GM12878 (cell line): ENCODE results near the gene ANKRD24. TPM values are rescaled to one million over a fixed set of nuclear protein-coding genes. Genes with fewer than 3 reads are reported as not detected.
A peak's percentile ranks its signal among the peaks of the same experiment; 100 is the strongest.
"Not testable (repeated sequence)": the region's sequence is repeated elsewhere in the genome, so short reads cannot be mapped to it uniquely, and the experiment has no call there.

ENCODE experiments used
- ATAC-seq: fragments of 200-7000 bp; cut with Tn5 transposase; 3 replicates; pipeline ENCODE4 v1.9.1; 2020; ENCODE audit warnings: mild to moderate bottlenecking, moderate library complexity
- BruUV-seq: library from RNA; stranded (reverse); fragments of 400-500 nt; replicated peaks from 2 replicates; lab custom pipeline; 2021; lab: Mats Ljungman, UMichigan
- CTCF ChIA-PET: fragments of 300-600 bp; sonication (Branson Sonifier 250); formaldehyde crosslinking; extraction: SDS; loops from one replicate; lab custom pipeline; 2021; ENCODE audit warnings: inconsistent platforms; lab: Yijun Ruan, JAX
- POLR2A ChIA-PET: fragments of 350-600 bp; formaldehyde crosslinking; extraction: SDS; loops from one replicate; lab custom pipeline; 2021; ENCODE audit warnings: inconsistent platforms; lab: Charles Lee
- RAD21 ChIA-PET: fragments of 300-600 bp; sonication (Branson Sonifier 250); formaldehyde crosslinking; loops from one replicate; lab custom pipeline; 2023; ENCODE audit warnings: antibody characterized with exemption; ENCODE audit not compliant: unreplicated experiment; lab: Charles Lee
- SMC1A ChIA-PET: fragments of 300-600 bp; sonication (Branson Sonifier 250); formaldehyde crosslinking; loops from one replicate; lab custom pipeline; 2023; ENCODE audit not compliant: unreplicated experiment, uncharacterized antibody; lab: Charles Lee
- DNase-seq: peaks from one replicate; pipeline ENCODE4 v3.0.0-alpha.2; 2011; ENCODE audit warnings: low read depth, low spot score
- FAIRE-seq: peaks from 3 replicates; lab custom pipeline; 2011; peaks lifted over from hg19 to GRCh38; lab: Jason Lieb, UNC
- H2AFZ ChIP-seq: 2 replicates; pipeline ENCODE4 v1.6.0; 2011; ENCODE audit warnings: low read depth, low read length, control low read depth; ENCODE audit not compliant: control insufficient read depth
- H3K27ac ChIP-seq: 2 replicates; pipeline ENCODE4 v1.5.1; 2011; ENCODE audit warnings: control low read depth; ENCODE audit not compliant: control insufficient read depth, insufficient read depth
- H3K27me3 ChIP-seq, 2 experiments: replicated peaks in 1 of 2; 2 replicates each; pipeline versions ENCODE4 v1.6.0 to v1.6.1; 2011; ENCODE audit warnings: low read length in 1 of 2; ENCODE audit not compliant: control insufficient read depth in 2 of 2, insufficient read depth in 2 of 2
- H3K36me3 ChIP-seq, 2 experiments: 2 replicates each; pipeline ENCODE4 v1.5.1; 2011; ENCODE audit warnings: low read length in 1 of 2; ENCODE audit not compliant: control insufficient read depth in 2 of 2, insufficient read depth in 2 of 2
- H3K4me1 ChIP-seq: 2 replicates; pipeline ENCODE4 v1.6.1; 2011; ENCODE audit warnings: mild to moderate bottlenecking, low read length, moderate library complexity, mixed read lengths; ENCODE audit not compliant: control insufficient read depth, insufficient read depth
- H3K4me2 ChIP-seq: 2 replicates; pipeline ENCODE4 v1.6.0; 2011; ENCODE audit warnings: control low read depth; ENCODE audit not compliant: control insufficient read depth, insufficient read depth
- H3K4me3 ChIP-seq: fragments of 200-600 bp; sonication (generic); 2 replicates; pipeline ENCODE4 v1.5.1; 2016
- H3K79me2 ChIP-seq: 2 replicates; pipeline ENCODE4 v1.6.0; 2011; ENCODE audit warnings: low read length; ENCODE audit not compliant: control insufficient read depth, insufficient read depth
- H3K9ac ChIP-seq: 2 replicates; pipeline ENCODE4 v1.8.0; 2011; ENCODE audit warnings: low read length, control low read depth, mixed read lengths; ENCODE audit not compliant: control insufficient read depth, insufficient read depth
- H3K9me3 ChIP-seq: replicated peaks from 3 replicates; pipeline ENCODE4 v1.5.1; 2011; ENCODE audit warnings: mild to moderate bottlenecking, low read length; ENCODE audit not compliant: control insufficient read depth, insufficient read depth
- H4K20me1 ChIP-seq: 2 replicates; pipeline ENCODE4 v1.6.0; 2011; ENCODE audit not compliant: control insufficient read depth, insufficient read depth
- BHLHE40 ChIP-seq, 2 experiments: fragments of 450-650 bp in 1 of 2; IDR thresholded peaks; 2 replicates each; pipeline ENCODE4 v1.6.1; 2011 to 2017; ENCODE audit warnings: low read depth in 2 of 2, borderline replicate concordance in 1 of 2, improper control_type of control experiment in 1 of 2, low read length in 1 of 2, mild to moderate bottlenecking in 1 of 2
- CHD4 ChIP-seq: fragments of 200-600 bp; sonication (generic); IDR thresholded peaks from 2 replicates; pipeline ENCODE4 v1.6.1; 2016; ENCODE audit warnings: mild to moderate bottlenecking
- FOS ChIP-seq: IDR thresholded peaks from 3 replicates; pipeline ENCODE4 v1.6.1; 2011; ENCODE audit warnings: borderline replicate concordance; ENCODE audit not compliant: insufficient read length; ENCODE audit errors: extremely low read depth
- NBN ChIP-seq: fragments of 450-650 bp; IDR thresholded peaks from 2 replicates; pipeline ENCODE4 v1.6.1; 2016
- SMARCA5 ChIP-seq: fragments of 450-650 bp; IDR thresholded peaks from 2 replicates; pipeline ENCODE4 v1.6.1; 2017; ENCODE audit warnings: mild to moderate bottlenecking
- YY1 ChIP-seq: IDR thresholded peaks from 2 replicates; pipeline ENCODE4 v1.6.1; 2011; ENCODE audit warnings: low read depth, mild to moderate bottlenecking, low read length
- ZBED1 ChIP-seq: IDR thresholded peaks from 2 replicates; pipeline ENCODE4 v1.6.1; 2016; ENCODE audit warnings: borderline replicate concordance
- WGBS: methylation state at CpG from one replicate; pipeline ENCODE4 v1.1.6; 2016; ENCODE audit warnings: low lambda C conversion rate; ENCODE audit not compliant: insufficient replicate concordance, insufficient coverage; ENCODE audit errors: missing lambda C conversion rate; 5-methylcytosine and 5-hydroxymethylcytosine counted together
- in situ Hi-C: fragments of 300-500 bp; cut with MboI; formaldehyde crosslinking; loops from 9 replicates; pipeline ENCODE4 v1.14.3; 2018; ENCODE audit warnings: mixed read lengths
- intact Hi-C: fragments of 100-400 bp; cut with micrococcal nuclease; formaldehyde crosslinking; loops from one replicate; pipeline ENCODE4 v1.14.2; 2022; ENCODE audit not compliant: unreplicated experiment
- polyA plus RNA-seq, 11 experiments: library from polyadenylated mRNA; depleted of rRNA in 4 of 11; unstranded in 6 of 11; stranded (reverse) in 5 of 11; fragments of >200 nt; fragmentation: Nextera tagmentation in 4 of 11; fragmentation: Illumina TruSeq in 1 of 11; extraction: Ambion mirVana in 4 of 11; extraction: Trizol in 1 of 11; gene quantifications; 1 replicate in 1 of 11; 2 replicates in 10 of 11; pipeline versions ENCODE4 v1.2.1 to v1.2.3, GENCODE V29; 2011 to 2016; ENCODE audit warnings: inconsistent platforms in 2 of 11, missing spikeins in 2 of 11, low read depth in 1 of 11
- total RNA-seq, 4 experiments: library from RNA; depleted of rRNA in 3 of 4; stranded (reverse); fragments of >200 nt in 3 of 4; fragmentation: Illumina TruSeq in 1 of 4; extraction: Trizol in 1 of 4; gene quantifications; 2 replicates each; pipeline versions ENCODE4 v1.2.1 to v1.2.3, GENCODE V29; 2013 to 2021
- TF ChIP-seq, protein P1 (sequence below): fragments of 450-650 bp; formaldehyde crosslinking; IDR thresholded peaks from 2 replicates; pipeline ENCODE4 v1.5.0; 2022; ENCODE audit warnings: mild to moderate bottlenecking, missing genetic modification characterization

Gene ANKRD24
- total and polyA plus RNA-seq, 10 of the 15 experiments (the other 5 are each of a cell fraction or from before 2014, with no cell fraction given), result 0.02 to 0.59 (median 0.35) TPM; not detected in 1

DNA sequence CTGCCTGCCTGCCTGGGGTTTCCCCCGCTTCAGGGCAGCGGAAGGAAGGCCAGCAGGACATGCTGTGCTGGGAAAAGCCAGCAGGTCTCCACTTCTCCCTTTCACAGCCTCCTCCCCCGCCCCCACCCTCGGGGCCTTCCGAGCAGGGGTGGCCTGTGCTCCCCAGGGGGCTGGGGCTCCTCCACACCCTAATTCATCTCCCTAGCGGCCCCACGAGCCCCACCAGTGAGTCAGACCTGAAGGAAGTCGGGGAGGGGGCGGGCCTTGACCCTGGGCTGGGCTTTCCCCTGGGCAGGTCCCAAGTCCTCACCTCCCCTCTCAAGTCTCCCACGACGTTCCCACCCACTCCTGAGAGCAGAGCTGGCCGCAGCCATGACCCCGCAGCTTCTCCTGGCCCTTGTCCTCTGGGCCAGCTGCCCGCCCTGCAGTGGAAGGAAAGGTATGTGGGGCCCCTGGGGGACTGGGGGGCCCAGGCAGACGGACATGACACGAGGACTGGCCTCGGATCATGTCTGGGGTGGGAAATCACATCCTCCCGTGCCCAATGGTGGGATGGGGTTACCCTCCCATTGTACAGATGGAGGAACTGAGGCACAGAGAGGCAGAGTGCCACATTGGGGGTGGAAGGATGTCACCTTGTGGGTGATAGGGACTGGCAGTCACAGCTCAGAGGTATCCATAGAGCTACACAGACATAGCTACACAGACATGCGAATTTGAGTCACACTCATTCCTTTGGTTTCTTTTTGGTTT lies 46.9 kb downstream of the ANKRD24 start, which contains the start of gene EBI3 (continued):
- TF ChIP-seq, protein P1, sequence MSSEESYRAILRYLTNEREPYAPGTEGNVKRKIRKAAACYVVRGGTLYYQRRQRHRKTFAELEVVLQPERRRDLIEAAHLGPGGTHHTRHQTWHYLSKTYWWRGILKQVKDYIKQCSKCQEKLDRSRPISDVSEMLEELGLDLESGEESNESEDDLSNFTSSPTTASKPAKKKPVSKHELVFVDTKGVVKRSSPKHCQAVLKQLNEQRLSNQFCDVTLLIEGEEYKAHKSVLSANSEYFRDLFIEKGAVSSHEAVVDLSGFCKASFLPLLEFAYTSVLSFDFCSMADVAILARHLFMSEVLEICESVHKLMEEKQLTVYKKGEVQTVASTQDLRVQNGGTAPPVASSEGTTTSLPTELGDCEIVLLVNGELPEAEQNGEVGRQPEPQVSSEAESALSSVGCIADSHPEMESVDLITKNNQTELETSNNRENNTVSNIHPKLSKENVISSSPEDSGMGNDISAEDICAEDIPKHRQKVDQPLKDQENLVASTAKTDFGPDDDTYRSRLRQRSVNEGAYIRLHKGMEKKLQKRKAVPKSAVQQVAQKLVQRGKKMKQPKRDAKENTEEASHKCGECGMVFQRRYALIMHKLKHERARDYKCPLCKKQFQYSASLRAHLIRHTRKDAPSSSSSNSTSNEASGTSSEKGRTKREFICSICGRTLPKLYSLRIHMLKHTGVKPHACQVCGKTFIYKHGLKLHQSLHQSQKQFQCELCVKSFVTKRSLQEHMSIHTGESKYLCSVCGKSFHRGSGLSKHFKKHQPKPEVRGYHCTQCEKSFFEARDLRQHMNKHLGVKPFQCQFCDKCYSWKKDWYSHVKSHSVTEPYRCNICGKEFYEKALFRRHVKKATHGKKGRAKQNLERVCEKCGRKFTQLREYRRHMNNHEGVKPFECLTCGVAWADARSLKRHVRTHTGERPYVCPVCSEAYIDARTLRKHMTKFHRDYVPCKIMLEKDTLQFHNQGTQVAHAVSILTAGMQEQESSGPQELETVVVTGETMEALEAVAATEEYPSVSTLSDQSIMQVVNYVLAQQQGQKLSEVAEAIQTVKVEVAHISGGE (CRISPR knock-in tag), result no peak
- TF ChIP-seq CHD4, result no peak
- peak; percentile 95 for TF ChIP-seq NBN
- TF ChIP-seq FOS, result no peak

DNA sequence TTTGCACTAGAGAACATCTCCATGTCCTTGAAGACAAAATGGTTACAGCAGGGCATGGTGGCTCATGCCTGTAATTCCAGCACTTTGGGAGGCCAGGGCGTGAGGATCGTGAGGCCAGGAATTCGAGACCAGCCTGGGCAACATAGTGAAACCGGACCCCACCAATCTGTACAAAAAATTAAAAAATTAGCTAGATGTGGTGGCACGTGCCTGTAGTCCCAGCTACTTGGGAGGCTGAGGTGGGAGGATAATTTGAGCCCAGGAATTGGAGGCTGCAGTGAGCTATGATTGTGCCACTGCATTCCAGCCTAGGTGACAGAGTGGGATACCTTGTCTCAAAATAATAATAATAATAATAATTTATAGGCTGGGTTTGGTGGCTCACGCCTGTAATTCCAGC lies 47.7 kb downstream of the ANKRD24 start:
- peak overlapping the region; percentile 93 for H3K4me3 ChIP-seq
- BruUV-seq, H3K36me3 ChIP-seq, H3K27me3 ChIP-seq, H4K20me1 ChIP-seq, ATAC-seq, FAIRE-seq, H2AFZ ChIP-seq, H3K9me3 ChIP-seq, in situ Hi-C loops, DNase-seq, intact Hi-C loops: not testable (repeated sequence)
- ChIA-PET RAD21 (interaction anchor here (0.7 to 2.3 kb wide), 10 partner anchors 11 to 467 kb away, joined by 3 to 10 read pairs (median 4); partner anchors contain the start of genes MPND and MRPL54), POLR2A (interaction anchor here (0.5 to 6.0 kb wide), 11 partner anchors 12 to 776 kb away, joined by 3 to 45 read pairs (median 6); partner anchors contain the start of gene CHAF1A), SMC1A (interaction anchor here (1.4 to 2.3 kb wide), 5 partner anchors 11 to 243 kb away, joined by 4 to 10 read pairs (median 5); partner anchors contain the start of gene YJU2), CTCF (interaction anchor here (0.6 to 2.6 kb wide), 7 partner anchors 12 to 145 kb away, joined by 3 to 19 read pairs (median 3); no protein-coding TSS in a partner anchor)
- peak overlapping the region; percentile 75 for H3K4me2 ChIP-seq
- peaks cover 24% of the 10 kb centered on the region for H3K4me1 ChIP-seq
- H3K27ac ChIP-seq, result peak overlapping the region; percentile 99
- peaks cover 56% of the 10 kb centered on the region for H3K79me2 ChIP-seq
- TF ChIP-seq SMARCA5 (peak; percentile 10; the same call in 1 of the 2 replicates), BHLHE40 (IDR thresholded peaks at IDR 0.05; ENCODE audit: borderline replicate concordance in 1 of 2, low read depth in 2 of 2, low read length in 1 of 2) (peak; percentile 16 to 82; a peak in 2 of 4 replicates), ZBED1 (0 out of 2 replicates have a peak, but pooled peaks have one; percentile 39), YY1 (0 out of 2 replicates have a peak, but pooled peaks have one; percentile 13)
- 7% methylated on average over 6 of the region's 6 CpGs for WGBS
- peak overlapping the region; percentile 95 for H3K9ac ChIP-seq

DNA sequence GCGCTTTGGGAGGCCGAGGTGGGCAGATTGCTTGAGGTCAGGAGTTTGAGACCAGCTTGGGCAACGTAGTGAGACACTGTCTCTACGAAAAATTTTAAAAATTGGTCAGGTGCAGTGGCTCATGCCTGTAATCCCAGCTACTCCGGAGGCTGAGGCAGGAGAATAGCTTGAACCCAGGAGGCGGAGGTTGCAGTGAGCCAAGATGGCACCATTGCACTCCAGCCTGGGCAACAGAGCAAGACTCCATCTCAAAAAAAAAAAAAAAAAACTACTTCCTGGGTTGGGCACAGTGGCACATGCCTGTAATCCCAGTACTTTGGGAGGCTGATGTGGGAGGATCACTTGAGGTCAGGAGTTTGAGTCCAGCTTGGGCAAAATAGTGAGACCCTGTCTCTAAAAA lies 49.0 kb downstream of the ANKRD24 start:
- WGBS, result 100% methylated on average over 6 of the region's 6 CpGs
- peak overlapping the region; percentile 75 for H3K4me2 ChIP-seq
- H3K4me3 ChIP-seq, result peak overlapping the region; percentile 93
- RAD21 ChIA-PET, result interaction anchor here (1.2 to 2.3 kb wide), 4 partner anchors 10 to 469 kb away, joined by 3 to 9 read pairs (median 4); partner anchors contain the start of genes MPND and MRPL54
- CTCF ChIA-PET, result interaction anchor here (0.6 to 3.2 kb wide), 7 partner anchors 12 to 217 kb away, joined by 3 to 42 read pairs (median 6); no protein-coding TSS in a partner anchor
- H3K27me3 ChIP-seq, H4K20me1 ChIP-seq, H3K36me3 ChIP-seq, ATAC-seq, DNase-seq, in situ Hi-C loops, FAIRE-seq, intact Hi-C loops, BruUV-seq, H3K9me3 ChIP-seq, H2AFZ ChIP-seq: not testable (repeated sequence)
- SMC1A ChIA-PET, result interaction anchor here (1.1 to 2.3 kb wide), 9 partner anchors 10 to 246 kb away, joined by 3 to 10 read pairs (median 5); partner anchors contain the start of genes EEF2 and YJU2
- peaks cover 56% of the 10 kb centered on the region for H3K79me2 ChIP-seq
- POLR2A ChIA-PET, result interaction anchor here (0.6 to 6.0 kb wide), 6 partner anchors 11 to 221 kb away, joined by 3 to 45 read pairs (median 4); partner anchors contain the start of genes CHAF1A and YJU2
- peak overlapping the region; percentile 95; the same call in 1 of the 2 replicates for H3K9ac ChIP-seq
- peaks cover 16% of the 10 kb centered on the region for H3K4me1 ChIP-seq
- H3K27ac ChIP-seq, result peak overlapping the region; percentile 99; the same call in 1 of the 2 replicates
